Ectodermal cell (in vitro differentiated cells): ENCODE results near the gene LIMS2.

Experiments
- H3K27ac ChIP-seq: 2 replicates; pipeline ENCODE4 v1.7.0; 2013; ENCODE audit warnings: mild to moderate bottlenecking, low read depth, low read length; ENCODE audit not compliant: insufficient read depth, poor library complexity, severe bottlenecking
- H3K27me3 ChIP-seq: 2 replicates; pipeline ENCODE4 v1.7.0; 2013; ENCODE audit warnings: mild to moderate bottlenecking, low read length; ENCODE audit not compliant: insufficient read depth, control insufficient read depth, poor library complexity, severe bottlenecking
- H3K36me3 ChIP-seq: one replicate; pipeline ENCODE4 v1.7.0; 2013; ENCODE audit warnings: low read length; ENCODE audit not compliant: control insufficient read depth, insufficient read depth
- H3K4me1 ChIP-seq: one replicate; pipeline ENCODE4 v1.7.0; 2013; ENCODE audit warnings: low read length; ENCODE audit not compliant: control insufficient read depth, insufficient read depth
- H3K4me3 ChIP-seq: 2 replicates; pipeline ENCODE4 v1.7.0; 2013; ENCODE audit warnings: low read depth, low read length, control low read depth; ENCODE audit not compliant: insufficient read depth
- H3K9me3 ChIP-seq: 2 replicates; pipeline ENCODE4 v1.7.0; 2013; ENCODE audit warnings: mild to moderate bottlenecking, low read length, moderate library complexity; ENCODE audit not compliant: control insufficient read depth
- WGBS, 2 experiments: methylation state at CpG; one replicate each; pipeline ENCODE4 v1.1.7; 2013; ENCODE audit warnings: missing lambda C conversion rate in 2 of 2; 5-methylcytosine and 5-hydroxymethylcytosine counted together

The LIMS2 gene

DNA sequence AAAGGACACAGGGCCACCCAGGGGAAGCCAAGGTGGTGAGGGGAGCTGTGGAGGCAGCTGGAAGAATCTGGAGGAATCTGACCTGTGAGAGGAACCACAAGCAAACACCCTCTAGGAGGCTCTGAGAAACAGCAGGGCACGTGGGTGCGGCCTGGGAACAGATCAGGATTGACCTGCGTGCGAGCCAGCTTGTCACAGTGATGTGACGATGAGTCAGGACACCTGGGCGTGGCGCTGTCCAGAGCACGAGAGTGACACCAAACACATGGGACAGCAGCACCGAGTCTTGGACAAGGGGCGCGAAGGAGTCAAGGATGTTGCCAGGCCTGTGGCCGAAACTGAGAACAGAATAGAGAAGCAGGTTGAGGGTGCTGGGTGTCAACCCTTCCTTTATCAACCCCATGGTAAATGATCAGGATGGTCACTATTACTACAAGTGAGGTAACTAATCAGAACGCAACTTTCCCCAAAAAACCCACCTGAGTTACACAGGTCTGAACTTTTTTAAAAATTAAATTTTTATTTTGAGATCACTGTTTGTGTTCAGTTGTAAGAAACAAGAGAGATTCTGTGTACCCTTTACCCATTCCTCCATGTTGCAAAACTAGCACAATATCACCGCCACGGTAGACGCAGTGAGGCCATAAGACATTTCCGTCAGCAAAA, 25.3 kb upstream of the LIMS2 start:
- WGBS, 2 experiments = 48 to 52% methylated on average over 17 of the region's 17 CpGs
- Histone ChIP-seq H3K27me3 (no peaks in the 10 kb centered on the region), H3K36me3 (peaks cover 10% of the 10 kb centered on the region), H3K4me1 (peaks cover 17% of the 10 kb centered on the region), H3K4me3 (peak overlapping the region; percentile 83), H3K9me3 (no peaks in the 10 kb centered on the region), H3K27ac (peak overlapping the region; percentile 90)

DNA sequence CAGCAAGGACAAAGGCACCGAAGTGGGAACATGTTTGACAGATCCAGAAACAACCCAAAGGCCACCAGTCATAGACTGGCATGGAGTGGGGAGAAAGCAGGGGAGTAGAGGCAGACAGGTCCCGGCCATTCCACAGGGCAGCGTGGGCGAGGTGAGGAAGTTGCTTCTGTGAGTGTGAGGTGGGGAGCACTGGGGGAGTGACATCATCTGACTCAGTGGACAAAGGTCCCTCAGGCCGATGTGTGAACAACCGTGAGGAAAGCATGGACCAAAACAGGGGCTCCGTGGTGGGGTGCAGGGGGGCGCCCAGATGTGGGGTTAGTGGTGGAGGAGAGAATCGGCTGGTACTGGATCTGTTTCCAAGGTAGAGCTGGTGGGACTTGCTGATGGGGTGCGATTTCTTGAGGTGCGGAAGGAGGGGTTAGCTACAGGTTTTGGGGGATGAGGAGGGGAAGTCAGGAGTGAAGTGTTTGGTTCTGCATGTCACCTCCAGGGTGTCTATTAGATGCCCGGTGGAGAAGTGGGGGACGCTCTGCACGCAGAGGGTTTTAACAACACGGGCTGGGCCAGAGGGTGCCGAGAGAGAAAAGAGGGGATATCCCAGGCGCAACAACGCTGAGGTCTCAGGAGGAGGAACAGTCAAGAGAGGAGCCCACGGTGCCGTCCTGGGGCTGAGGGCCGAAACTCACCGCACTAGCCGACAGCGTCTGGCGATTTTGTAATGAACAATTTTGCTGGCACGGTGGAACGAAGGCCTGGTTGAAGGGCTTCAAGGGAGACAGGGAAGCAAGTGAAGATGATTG, 23.4 kb upstream of the LIMS2 start:
- 93 to 94% methylated on average over 27 of the region's 27 CpGs for WGBS, 2 experiments
- Histone ChIP-seq H3K9me3 (no peaks in the 10 kb centered on the region), H3K4me3 (no peak overlapping the region), H3K27me3 (peaks cover 4% of the 10 kb centered on the region), H3K4me1 (peaks cover 17% of the 10 kb centered on the region), H3K27ac (no peak overlapping the region), H3K36me3 (peaks cover 4% of the 10 kb centered on the region)

- no peak overlapping the region for H3K27ac ChIP-seq
- H3K27me3 ChIP-seq = peaks cover 4% of the 10 kb centered on the region
- no peak overlapping the region for H3K4me3 ChIP-seq
- H3K9me3 ChIP-seq = no peaks in the 10 kb centered on the region
- no peaks in the 10 kb centered on the region for H3K36me3 ChIP-seq
- WGBS, 2 experiments = 94 to 95% methylated on average over 21 of the region's 21 CpGs
- H3K4me1 ChIP-seq = peaks cover 11% of the 10 kb centered on the region
Measured at GRCh38 chr2:127697482-127698180, 22.3 kb upstream of the LIMS2 start.

GRCh38 chr2:127695491-127696472, 20.5 kb upstream of the LIMS2 start:
- H3K4me3 ChIP-seq = no peak overlapping the region
- 79% methylated on average over 52 of the region's 52 CpGs for WGBS, 2 experiments

GRCh38 chr2:127694986-127695385, 19.7 kb upstream of the LIMS2 start:
- H3K4me3 ChIP-seq = no peak overlapping the region

More at GRCh38 chr2:127695491-127696472, 20.5 kb upstream of the LIMS2 start:
- H3K36me3 ChIP-seq = no peaks in the 10 kb centered on the region
- peaks cover 7% of the 10 kb centered on the region for H3K4me1 ChIP-seq
- H3K9me3 ChIP-seq = peaks cover under 1% of the 10 kb centered on the region
- no peak overlapping the region for H3K27ac ChIP-seq
- peaks cover 4% of the 10 kb centered on the region for H3K27me3 ChIP-seq

GRCh38 chr2:127690696-127691095, 15.4 kb upstream of the LIMS2 start:
- 78 to 82% methylated on average over 2 of the region's 2 CpGs for WGBS, 2 experiments
- H3K4me3 ChIP-seq = no peak overlapping the region
- no peaks in the 10 kb centered on the region for H3K36me3 ChIP-seq

More at GRCh38 chr2:127694986-127695385, 19.7 kb upstream of the LIMS2 start:
- peaks cover 4% of the 10 kb centered on the region for H3K27me3 ChIP-seq
- no peak overlapping the region for H3K27ac ChIP-seq
- H3K36me3 ChIP-seq = no peaks in the 10 kb centered on the region
- H3K9me3 ChIP-seq = peaks cover 3% of the 10 kb centered on the region
- H3K4me1 ChIP-seq = no peaks in the 10 kb centered on the region
- WGBS, 2 experiments = 94% methylated on average over 9 of the region's 9 CpGs

DNA sequence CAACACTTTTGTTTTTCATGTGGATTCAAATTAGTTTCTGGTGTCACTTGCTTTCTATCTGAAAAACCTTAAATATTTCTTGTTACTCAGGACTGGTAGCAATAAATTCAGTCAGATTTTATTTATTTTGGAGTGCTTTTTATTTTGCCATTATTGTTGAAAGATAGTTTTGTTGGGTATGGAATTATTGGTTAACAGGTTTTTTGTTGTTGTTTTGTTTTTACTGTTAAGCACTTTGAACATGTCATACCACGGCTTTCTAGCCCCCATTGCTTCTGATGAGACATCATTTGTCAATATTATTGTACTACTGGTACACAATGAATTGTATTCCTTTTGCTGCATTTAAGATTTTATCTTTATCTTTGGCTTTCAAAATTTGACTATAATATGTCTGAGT, 13.1 kb upstream of the LIMS2 start:
- Histone ChIP-seq H3K9me3 (peaks cover 3% of the 10 kb centered on the region), H3K4me3 (no peak overlapping the region), H3K36me3 (no peaks in the 10 kb centered on the region), H3K4me1 (no peaks in the 10 kb centered on the region), H3K27me3 (no peaks in the 10 kb centered on the region), H3K27ac (no peak overlapping the region)
- 86% methylated on average over 1 of the region's 1 CpG; no CpG with 5 or more reads in 1 of the 2 experiments for WGBS, 2 experiments

More at GRCh38 chr2:127690696-127691095, 15.4 kb upstream of the LIMS2 start:
- H3K4me1 ChIP-seq = no peaks in the 10 kb centered on the region
- peaks cover 4% of the 10 kb centered on the region for H3K27me3 ChIP-seq
- peaks cover 3% of the 10 kb centered on the region for H3K9me3 ChIP-seq
- H3K27ac ChIP-seq = no peak overlapping the region

- Histone ChIP-seq H3K4me1 (peaks cover 6% of the 10 kb centered on the region), H3K36me3 (no peaks in the 10 kb centered on the region), H3K9me3 (no peaks in the 10 kb centered on the region), H3K27me3 (no peaks in the 10 kb centered on the region), H3K4me3 (no peak overlapping the region), H3K27ac (no peak overlapping the region)
- WGBS, 2 experiments = 83 to 87% methylated on average over 8 of the region's 8 CpGs
Measured at GRCh38 chr2:127685410-127686080, 10.2 kb upstream of the LIMS2 start.

DNA sequence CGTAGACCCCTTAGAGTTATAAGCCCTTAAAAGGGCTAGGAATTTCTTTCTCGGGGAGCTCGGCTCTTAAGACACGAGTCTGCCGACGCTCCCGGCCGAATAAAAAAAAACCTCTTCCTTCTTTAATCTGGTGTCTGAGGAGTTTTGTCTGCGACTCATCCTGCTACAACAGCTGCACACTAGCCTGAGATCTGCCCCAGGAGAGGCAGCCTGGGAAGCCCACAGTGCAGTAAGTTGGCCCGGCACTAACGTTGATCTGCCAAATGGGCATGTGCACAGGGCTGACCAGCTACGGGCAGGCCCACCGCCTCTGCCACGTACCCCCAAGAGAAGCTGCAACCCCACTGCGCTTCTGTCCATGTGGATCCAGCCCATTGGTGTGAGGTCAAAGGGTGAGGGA, 8.4 kb upstream of the LIMS2 start:
- H3K27me3 ChIP-seq = no peaks in the 10 kb centered on the region
- H3K4me3 ChIP-seq = no peak overlapping the region
- no peaks in the 10 kb centered on the region for H3K9me3 ChIP-seq
- H3K4me1 ChIP-seq = peaks cover 6% of the 10 kb centered on the region
- no peaks in the 10 kb centered on the region for H3K36me3 ChIP-seq
- 92 to 93% methylated on average over 15 of the region's 15 CpGs for WGBS, 2 experiments
- no peak overlapping the region for H3K27ac ChIP-seq
